Transverse colon (tissue), 4 donors: ENCODE data around the gene PECR.

Experiments
- EP300 ChIP-seq: sonication (generic); formaldehyde crosslinking; IDR thresholded peaks from one replicate; pipeline ENCODE4 v1.6.1; 2017; ENCODE audit warnings: antibody characterized with exemption, low read depth
- POLR2A ChIP-seq: fragments of 450-650 bp; IDR thresholded peaks from one replicate; pipeline ENCODE4 v1.6.1; 2016; ENCODE audit warnings: antibody characterized with exemption, mild to moderate bottlenecking, moderate library complexity
- POLR2AphosphoS5 ChIP-seq, 3 donors: sonication (generic); formaldehyde crosslinking; IDR thresholded peaks; one replicate each; pipeline ENCODE4 v1.6.1; 2016; ENCODE audit warnings: antibody characterized with exemption in 3 of 3
- TF ChIP-seq, protein P1 (sequence below), 5 experiments: fragments of 200-600 bp in 3 of 5; fragments of 450-650 bp in 2 of 5; sonication (generic) in 3 of 5; IDR thresholded peaks; 1 replicate in 2 of 5; 2 replicates in 3 of 5; pipeline ENCODE4 v1.5.1; 2016 to 2017; ENCODE audit warnings: antibody characterized with exemption in 5 of 5, inconsistent platforms in 3 of 5, mild to moderate bottlenecking in 2 of 5, moderate library complexity in 1 of 5

DNA sequence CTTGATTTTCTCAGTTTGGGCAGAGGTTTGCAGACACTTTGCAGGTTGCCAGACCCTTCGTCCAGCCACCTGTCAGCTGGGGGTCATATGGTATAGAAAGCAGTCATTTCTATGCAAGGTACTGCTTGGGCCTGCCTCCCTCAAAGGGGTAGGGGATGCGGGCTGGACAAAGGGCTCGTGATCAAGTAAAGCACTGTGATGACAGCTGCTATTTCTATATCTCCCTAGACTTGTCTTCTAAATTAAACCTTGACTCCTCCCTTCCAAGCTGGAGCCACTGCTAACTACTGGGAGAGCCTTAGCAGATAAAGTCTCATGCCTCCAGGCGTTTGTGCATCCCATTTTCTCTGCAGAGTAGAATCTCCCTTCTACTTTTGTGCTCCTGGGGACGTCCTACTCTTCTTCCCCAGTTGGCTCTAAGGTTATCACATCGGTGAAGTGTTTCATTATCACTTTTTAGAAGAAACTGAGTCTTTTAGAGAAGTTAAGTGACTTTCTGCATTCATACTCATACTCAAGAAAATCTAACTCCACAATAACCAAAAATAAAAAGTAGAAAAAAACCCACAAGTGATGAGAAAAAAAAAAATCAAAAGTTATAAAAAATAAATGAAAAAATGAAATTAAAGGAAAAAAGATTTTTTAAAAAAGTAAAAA, 26.8 kb upstream of the PECR start:
- TF ChIP-seq, protein P1, sequence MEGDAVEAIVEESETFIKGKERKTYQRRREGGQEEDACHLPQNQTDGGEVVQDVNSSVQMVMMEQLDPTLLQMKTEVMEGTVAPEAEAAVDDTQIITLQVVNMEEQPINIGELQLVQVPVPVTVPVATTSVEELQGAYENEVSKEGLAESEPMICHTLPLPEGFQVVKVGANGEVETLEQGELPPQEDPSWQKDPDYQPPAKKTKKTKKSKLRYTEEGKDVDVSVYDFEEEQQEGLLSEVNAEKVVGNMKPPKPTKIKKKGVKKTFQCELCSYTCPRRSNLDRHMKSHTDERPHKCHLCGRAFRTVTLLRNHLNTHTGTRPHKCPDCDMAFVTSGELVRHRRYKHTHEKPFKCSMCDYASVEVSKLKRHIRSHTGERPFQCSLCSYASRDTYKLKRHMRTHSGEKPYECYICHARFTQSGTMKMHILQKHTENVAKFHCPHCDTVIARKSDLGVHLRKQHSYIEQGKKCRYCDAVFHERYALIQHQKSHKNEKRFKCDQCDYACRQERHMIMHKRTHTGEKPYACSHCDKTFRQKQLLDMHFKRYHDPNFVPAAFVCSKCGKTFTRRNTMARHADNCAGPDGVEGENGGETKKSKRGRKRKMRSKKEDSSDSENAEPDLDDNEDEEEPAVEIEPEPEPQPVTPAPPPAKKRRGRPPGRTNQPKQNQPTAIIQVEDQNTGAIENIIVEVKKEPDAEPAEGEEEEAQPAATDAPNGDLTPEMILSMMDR (IDR thresholded peaks at IDR 0.05), result no peak
- no peak for TF ChIP-seq POLR2A
- TF ChIP-seq EP300, result no peak
- no peak for TF ChIP-seq POLR2AphosphoS5 (IDR thresholded peaks at IDR 0.05)
